SU-DHL-6 (cell line): ENCODE data around the gene IL37.

Experiments used
- CTCF ChIP-seq: fragments of 200-600 bp; sonication (generic); IDR thresholded peaks from one replicate; pipeline ENCODE4 v1.5.1; 2017; ENCODE audit warnings: antibody characterized with exemption, mild to moderate bottlenecking, low read length, moderate library complexity; ENCODE audit not compliant: insufficient read depth, poor library complexity, severe bottlenecking
- EZH2phosphoT487 ChIP-seq: fragments of 200-600 bp; sonication (generic), shearing (Covaris generic); conservative IDR thresholded peaks from 2 replicates; pipeline ENCODE4 v1.6.1; 2018; ENCODE audit warnings: mild to moderate bottlenecking, antibody characterized with exemption, low read length, moderate library complexity, mixed read lengths

- TF ChIP-seq CTCF (no peak), EZH2phosphoT487 (no peak)
Measured at GRCh38 chr2:112938904-112939303, 27.9 kb downstream of the IL37 start.
